ENCODE measurements around the gene TTC12.

The TTC12 gene

DNA sequence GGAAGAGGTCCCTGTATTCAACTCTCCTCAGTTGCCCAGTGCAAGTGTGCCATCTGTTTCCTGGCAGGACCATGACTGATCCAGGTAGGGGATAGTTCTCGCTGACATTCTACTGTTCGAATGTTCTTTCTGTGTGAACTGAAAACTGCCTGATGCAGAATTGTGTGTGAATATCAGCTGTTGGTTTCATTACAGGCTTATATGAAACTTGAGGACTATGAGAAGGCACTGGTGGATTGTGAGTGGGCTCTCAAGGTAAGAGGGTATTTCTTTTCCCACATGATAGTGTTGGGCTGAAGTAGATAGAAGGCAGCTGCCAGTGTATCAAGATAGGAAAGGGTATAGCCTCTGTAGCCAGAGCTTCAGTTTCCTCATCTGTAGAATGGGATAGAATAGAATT lies 15.3 kb downstream of the TTC12 start:
- TF ChIP-seq, protein P1, sequence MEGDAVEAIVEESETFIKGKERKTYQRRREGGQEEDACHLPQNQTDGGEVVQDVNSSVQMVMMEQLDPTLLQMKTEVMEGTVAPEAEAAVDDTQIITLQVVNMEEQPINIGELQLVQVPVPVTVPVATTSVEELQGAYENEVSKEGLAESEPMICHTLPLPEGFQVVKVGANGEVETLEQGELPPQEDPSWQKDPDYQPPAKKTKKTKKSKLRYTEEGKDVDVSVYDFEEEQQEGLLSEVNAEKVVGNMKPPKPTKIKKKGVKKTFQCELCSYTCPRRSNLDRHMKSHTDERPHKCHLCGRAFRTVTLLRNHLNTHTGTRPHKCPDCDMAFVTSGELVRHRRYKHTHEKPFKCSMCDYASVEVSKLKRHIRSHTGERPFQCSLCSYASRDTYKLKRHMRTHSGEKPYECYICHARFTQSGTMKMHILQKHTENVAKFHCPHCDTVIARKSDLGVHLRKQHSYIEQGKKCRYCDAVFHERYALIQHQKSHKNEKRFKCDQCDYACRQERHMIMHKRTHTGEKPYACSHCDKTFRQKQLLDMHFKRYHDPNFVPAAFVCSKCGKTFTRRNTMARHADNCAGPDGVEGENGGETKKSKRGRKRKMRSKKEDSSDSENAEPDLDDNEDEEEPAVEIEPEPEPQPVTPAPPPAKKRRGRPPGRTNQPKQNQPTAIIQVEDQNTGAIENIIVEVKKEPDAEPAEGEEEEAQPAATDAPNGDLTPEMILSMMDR (IDR thresholded peaks at IDR 0.05; ENCODE audit: low read depth, low read length): no peak
- no peak overlapping the region for H3K4me3 ChIP-seq (ENCODE audit: low read depth, low read length)

DNA sequence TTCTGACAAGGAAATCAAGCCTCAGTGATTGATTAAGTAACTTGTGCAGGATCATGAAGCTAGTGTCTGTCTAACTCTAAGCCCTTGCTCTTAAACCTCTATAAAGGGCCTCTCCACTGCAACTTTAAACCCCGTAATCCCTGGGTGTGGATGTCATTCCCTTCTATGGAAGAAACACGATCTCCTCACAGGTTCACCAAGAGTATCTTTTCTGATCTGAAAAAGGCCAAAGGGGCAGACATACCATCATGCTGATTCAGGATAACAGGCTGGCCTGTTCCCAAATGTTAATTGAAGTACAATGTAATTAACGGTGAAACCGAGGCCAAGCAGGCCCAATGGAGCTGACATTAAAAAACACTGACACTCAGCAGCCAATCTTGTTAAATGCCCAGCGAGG lies 17.1 kb downstream of the TTC12 start:
- no peak overlapping the region for H3K4me3 ChIP-seq (ENCODE audit: low read depth, low read length)
- TF ChIP-seq, protein P1 (IDR thresholded peaks at IDR 0.05; ENCODE audit: low read depth, low read length): no peak

DNA sequence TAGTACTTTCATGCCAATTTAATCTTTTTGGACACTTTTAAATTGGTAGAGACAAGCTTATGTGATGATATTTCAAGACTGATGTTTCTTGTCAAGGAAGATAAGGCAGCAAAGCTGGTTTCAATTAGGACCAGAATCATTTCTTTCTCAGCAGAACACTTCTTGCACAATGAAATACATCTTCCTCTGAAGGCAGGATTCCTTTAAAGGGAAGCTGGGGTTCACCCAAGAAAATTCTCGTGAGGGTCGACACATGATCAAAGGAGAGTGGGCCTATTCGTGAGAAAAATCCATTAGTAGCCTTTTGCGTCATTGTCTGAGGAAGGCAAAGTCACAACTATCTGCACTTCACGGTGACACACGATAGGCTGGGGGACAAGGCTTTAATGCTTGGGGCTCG lies 17.6 kb downstream of the TTC12 start:
- TF ChIP-seq, protein P1 (IDR thresholded peaks at IDR 0.05; ENCODE audit: low read depth, low read length): no peak
- no peak overlapping the region for H3K4me3 ChIP-seq (ENCODE audit: low read depth, low read length)

DNA sequence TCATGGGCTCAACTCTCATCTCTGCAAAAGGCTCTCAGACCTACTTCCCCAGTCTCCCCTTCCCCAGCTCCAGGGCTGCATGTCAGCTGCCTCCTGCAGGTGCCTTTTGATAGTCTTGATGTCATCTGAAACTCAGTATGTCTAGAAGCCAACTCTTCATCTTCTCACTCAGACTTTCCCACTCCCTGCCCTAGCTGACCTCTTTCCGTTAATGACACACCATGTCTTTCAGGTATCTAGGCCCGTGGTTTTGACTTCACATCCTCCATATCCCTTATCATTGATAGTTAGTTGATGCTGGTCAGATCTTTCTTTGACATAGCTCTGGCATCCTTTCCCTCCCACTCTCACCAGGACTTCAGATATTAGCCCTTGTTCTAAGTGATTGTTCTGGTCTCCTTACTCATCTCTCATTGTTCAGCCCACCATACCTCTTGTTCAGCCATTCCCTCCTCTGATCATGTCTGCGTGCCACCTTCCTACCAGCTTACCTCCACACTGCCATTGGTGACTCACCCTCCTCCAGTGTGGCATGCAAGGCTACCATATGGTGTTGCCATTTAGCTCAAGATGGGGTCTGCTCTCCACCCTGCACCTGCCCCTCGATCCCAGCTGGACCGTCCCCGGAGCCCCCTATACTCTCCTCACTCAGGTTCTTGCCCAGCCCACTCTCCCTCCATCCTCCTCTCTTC lies 18.4 kb downstream of the TTC12 start:
- TF ChIP-seq, protein P1 (IDR thresholded peaks at IDR 0.05; ENCODE audit: low read depth, low read length): no peak
- H3K4me3 ChIP-seq (ENCODE audit: low read depth, low read length): no peak overlapping the region

DNA sequence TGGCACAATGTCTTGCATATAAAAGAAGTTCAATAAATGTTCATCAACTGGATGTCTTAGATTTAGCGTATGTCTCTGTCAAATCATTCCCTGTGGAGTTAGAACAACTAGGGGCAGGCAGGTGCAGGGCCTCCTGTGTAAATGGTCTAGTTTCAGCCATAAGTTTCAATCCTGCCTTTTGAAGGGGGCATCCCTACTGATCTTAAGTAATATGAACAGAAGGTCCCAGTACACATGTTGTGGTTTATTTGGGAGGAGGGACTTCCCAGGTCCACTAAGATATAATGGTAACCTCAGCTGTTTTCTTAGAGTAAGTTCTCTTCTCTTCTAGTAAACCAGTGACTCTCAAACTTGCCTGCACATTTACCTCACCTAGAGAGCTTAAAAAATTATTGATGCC lies 19.8 kb downstream of the TTC12 start:
- TF ChIP-seq, protein P1 (IDR thresholded peaks at IDR 0.05; ENCODE audit: low read depth, low read length): no peak
- no peak overlapping the region for H3K4me3 ChIP-seq (ENCODE audit: low read depth, low read length)

DNA sequence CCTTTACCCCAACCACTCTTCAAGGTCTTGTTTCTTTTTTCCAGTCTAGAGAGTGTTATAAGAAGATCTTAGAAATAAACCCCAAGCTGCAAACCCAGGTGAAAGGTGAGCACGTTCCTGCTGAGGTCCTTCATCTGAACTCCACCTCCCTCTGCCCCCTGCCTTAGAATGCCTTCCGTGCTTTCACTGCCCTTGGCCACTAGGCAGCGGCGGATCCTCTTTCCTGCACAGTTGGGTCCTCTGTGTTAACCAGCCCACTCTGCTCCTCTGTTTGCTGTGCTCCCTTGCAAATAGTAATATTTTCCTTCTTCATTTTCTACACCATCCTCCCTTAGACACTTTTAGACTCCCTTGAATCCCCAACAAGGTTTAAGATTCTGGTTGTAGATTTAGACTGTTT lies 24.3 kb downstream of the TTC12 start:
- TF ChIP-seq, protein P1 (IDR thresholded peaks at IDR 0.05; ENCODE audit: low read depth, low read length): no peak
- no peak overlapping the region for H3K4me3 ChIP-seq (ENCODE audit: low read depth, low read length)

DNA sequence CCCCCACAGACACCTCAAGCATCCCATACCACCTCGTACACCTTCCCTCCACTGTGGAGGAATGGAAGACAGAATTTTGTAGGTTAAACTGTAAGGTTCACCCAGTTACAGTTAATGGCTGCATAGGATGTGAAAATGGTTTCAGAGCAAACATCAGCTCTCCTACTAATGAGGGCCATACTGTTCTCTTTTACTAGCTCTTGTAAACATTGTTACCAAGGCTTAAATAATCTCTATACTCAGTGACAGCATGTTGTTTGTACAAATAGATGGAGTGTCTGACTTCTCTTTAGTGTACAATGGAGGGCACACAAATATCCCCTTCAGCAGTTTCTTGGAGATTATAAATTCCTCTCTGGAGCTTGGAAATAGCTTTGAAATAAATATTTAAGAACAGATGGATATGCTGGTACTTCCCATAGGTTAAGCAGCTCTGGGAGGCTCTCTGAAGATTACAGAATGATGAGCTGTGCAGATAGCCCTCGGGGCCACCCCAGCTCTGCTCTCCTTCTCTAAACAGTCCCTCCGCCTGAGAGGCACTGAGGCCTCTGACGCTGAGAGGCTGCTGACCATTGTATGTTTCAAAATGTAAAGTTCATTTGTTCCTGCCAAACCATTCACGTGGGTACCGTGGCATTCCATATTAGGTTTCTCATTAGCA lies 25.7 kb downstream of the TTC12 start:
- TF ChIP-seq, protein P1 (IDR thresholded peaks at IDR 0.05; ENCODE audit: low read depth, low read length): no peak
- H3K4me3 ChIP-seq (ENCODE audit: low read depth, low read length): no peak overlapping the region
